GM19240 (cell line): ENCODE results near the gene DBX2.
"Not testable (repeated sequence)": the region's sequence is repeated elsewhere in the genome, so short reads cannot be mapped to it uniquely, and the experiment has no call there.

Experiments used
- DNase-seq: peaks from one replicate; pipeline ENCODE4 v3.0.0; 2011; ENCODE audit warnings: low spot score; ENCODE audit not compliant: insufficient read length

The DBX2 gene

DNA sequence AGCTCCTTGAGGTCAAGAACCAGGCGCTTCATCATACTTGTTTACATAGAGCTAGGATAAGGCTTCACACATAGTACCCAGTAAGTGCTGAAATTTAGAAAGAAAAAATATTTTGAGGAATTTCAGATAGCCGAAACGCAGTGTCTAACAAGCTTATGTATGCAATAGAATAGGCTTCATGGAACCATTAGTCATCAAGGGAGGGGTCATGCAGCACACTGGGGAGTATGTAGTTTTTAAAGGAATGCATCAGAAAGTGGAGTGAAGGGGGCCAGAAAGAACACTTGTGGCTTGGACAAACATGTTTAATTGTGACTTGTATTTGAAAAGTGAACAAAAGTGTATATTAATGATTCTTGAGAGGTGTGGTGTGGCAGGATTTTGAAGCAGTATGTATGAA is 38.1 kb downstream of the DBX2 start:
- DNase-seq = no peak

DNA sequence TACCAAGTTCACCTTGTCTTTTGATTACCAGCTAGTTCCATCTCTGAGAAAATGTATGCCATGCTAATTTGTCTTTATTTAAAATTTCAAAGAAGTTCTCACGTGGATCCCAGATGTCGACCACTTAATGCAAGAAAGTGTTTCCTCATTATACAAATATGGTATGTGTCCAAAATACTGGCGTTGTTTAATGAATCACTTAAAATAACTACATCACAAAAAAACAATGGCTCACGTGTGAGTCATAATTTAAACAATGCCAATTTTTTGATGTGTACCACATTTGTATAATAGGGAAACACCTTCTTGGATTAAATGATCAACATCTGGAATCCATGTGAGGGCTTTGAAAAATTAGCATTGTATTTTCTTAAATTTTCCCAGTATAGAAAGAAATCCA is 40.8 kb downstream of the DBX2 start:
- no peak for DNase-seq

DNA sequence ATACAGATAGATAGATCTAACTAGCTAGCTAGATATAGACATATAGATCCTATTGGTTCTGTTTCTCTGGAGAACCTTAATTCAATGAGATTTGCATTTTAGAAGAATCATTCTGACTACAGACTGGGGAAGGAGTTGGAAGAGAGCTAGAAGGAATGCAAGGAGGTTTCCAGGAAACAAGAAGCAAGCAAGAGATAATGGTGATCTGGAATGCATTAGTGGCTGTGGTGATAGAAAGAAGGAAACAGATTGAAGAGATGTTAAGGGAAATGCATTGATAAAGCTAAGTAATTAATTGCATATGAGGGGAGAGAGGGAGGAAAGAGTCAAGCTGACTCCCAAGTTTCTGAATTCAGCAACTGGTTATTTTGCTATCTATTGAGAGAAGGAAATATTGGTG is 42.7 kb downstream of the DBX2 start:
- DNase-seq = no peak

DNA sequence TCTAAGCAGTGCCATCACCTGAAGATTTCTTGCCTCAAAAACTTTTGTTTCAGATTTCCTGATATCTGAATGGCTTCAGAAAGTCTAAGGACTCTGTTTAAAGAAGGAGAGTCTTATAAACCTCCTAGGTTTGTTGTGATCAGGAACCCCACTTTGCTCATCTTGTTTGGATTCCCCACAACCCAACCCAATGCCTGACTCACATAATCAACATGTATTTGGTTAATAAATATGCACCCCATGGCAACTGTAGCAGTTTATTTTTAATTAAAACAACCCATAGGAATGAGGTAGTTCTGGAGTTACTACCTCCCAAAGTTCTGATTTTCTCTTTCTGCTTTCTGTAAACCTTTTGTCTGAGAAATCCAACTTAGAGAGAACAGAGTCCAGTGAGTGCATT is 51.5 kb downstream of the DBX2 start:
- no peak for DNase-seq

DNA sequence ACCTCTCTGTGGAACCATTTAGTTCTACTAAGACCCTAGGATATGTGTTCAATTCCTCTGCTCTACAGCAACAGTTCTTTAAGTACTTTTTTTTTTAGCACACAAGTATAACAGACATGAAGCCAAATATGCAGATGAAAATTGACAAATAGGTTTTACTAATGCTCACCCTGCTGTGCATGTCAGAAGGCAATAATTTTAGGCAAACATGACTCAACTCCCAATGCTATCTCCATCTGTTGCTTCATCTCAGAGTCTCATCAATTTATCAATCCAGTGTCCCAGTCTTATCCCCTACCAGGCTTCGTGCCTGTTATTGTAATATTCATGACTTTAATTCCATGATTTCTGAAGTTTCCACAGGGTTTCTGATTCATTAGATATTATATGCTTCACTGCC is 57.7 kb downstream of the DBX2 start:
- no peak for DNase-seq

DNA sequence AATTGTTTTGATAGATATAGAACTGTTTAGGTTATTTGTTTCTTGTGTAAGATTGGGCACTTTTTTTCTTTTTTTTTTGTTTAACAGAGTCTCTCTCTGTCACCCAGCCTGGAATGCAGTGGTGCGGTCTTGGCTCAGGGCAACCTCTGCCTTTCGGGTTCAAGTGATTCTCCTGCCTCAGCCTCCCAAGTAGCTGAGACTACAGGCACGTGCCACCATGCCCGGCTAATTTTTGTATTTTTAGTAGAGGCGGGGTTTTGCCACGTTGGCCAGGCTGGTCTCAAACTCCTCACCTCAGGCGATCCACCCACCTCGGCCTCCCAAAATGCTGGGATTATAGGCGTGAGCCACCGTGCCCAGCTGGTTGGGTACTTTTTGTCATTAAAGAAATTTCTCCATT is 66.0 kb downstream of the DBX2 start:
- DNase-seq = not testable (repeated sequence)

DNA sequence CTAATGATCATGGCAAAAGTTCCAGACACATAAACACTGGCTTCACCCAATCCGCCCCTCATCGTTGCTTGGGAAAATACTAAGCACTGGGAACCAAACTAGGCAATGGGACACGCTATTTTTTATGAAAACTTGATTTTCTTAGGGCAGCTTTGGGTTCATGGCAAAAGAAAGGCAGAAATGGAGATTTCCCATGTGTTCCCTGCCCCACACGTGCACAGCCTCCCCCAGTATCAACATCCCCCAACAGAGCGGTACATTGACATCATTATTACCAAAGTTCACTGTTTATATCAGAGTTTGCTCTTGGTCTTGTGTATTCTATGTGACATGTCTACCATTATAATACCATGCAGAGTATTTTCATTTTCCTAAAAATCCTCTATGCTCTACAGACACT is 71.0 kb downstream of the DBX2 start:
- DNase-seq = no peak

DNA sequence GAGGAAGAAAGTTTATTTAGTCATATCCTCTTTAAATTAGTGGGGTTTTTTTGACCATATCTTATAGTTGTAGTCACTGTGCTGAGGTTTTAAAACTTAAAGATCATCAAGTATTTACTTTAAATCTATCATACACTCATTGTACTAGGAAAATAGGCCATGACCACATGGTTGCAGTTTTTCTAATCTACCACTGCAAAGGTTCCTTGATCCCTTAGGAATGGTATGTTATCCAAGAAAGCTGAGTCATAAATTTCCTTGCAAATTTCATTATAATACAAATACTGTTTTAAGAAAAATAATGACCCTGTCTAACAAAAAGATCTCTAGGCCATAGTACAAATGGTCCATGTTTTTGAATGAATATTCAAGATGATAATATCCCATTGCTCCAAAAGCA is 74.7 kb downstream of the DBX2 start:
- no peak for DNase-seq

DNA sequence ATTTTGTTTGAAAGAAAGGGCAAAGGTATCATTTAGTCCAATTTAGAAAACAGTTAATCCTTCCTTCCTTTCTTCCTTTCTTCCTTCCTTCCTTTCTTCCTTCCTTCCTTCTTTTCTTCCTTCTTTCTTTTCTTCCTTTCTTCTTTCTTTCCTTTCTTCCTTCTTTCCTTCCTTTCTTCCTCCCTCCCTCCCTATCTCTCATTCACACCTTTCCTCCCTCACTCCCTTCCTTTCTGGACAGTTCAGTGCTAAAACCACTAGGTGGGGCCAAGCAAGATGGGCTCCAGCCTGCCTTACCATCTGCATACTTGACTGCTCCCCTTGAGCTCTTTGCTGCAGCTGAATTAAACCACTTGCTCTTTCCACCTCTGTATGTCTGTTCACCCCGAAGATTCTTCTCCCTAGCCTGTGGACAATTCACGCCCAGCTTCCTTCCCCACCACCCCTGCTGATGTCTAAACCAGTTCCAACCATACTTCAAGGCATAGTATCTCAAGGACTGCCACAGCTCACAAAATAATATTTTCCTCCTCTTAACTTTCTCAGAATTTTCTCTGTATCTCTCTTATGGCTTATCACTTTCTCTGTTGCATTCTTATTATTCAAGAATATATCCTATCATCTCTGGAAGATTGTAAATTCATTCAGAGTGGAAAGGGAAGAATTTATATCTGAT is 78.0 kb downstream of the DBX2 start:
- DNase-seq = no peak

DNA sequence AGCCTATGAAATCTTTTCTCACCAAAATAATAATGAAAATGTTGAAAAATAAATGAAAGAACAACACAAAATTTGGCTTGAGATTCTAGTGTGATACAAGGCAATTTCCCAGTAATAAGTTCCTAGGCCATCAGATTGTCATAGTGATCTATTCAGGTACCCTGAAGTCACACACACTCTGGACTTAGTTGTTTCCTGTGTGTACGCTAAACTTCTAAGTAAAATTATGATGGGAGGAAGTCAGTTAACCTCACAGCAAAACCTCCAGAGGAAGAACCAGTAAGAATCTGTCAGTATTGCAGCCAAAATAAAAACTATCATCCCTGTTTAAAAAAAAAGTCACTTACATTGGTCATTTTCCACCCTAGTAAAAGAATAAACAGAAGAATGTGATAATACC is 81.9 kb downstream of the DBX2 start:
- no peak for DNase-seq
